GM21381 (cell line): ENCODE results near the gene ZNF709.
"Not testable (repeated sequence)": the region's sequence is repeated elsewhere in the genome, so short reads cannot be mapped to it uniquely, and the experiment has no call there.

Experiments
- ATAC-seq: cut with Tn5 transposase; IDR thresholded peaks from one replicate; pipeline ENCODE4 v1.9.1; 2021; ENCODE audit warnings: mild to moderate bottlenecking, moderate library complexity; ENCODE audit not compliant: unreplicated experiment

ZNF709 gene

DNA sequence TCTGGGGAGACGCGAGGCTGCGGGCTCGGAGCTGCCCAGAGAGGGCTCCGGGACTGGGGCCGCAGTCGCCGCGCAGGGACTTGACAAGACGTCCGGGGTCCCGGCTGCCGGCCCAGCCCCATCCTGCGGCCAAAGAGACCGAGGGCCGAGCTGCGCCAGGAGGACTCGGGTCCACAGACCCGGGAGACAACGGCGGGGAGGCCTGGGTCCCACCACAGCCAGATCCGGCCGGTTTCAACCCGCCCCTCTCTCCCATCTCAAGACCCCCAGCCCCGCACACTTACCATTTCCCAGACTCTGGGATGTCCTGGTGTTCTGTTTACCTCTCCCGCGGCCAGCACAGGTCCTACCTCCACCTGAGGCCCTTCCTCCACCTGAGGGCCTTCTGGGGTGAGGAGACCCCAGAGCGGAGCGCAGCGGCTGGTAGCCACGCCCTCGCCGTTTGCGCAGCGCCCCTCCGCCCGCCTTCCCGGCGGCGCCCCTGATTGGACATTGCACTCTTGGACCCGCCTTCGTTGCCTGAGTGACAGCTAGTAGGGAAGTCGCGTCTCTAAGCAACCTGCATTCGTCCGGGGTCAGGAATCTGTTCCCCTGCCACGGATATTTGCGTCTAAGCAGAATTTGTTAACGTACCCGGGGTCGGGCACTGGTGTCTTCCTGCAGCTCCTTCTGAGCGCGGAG lies at the start of gene ZNF709:
ZNF709 (minus strand) TSS at position 446 of the 681 bp plus-strand sequence; CDS start at position 287, 159 bp downstream.
- ATAC-seq, result peak; percentile 93

DNA sequence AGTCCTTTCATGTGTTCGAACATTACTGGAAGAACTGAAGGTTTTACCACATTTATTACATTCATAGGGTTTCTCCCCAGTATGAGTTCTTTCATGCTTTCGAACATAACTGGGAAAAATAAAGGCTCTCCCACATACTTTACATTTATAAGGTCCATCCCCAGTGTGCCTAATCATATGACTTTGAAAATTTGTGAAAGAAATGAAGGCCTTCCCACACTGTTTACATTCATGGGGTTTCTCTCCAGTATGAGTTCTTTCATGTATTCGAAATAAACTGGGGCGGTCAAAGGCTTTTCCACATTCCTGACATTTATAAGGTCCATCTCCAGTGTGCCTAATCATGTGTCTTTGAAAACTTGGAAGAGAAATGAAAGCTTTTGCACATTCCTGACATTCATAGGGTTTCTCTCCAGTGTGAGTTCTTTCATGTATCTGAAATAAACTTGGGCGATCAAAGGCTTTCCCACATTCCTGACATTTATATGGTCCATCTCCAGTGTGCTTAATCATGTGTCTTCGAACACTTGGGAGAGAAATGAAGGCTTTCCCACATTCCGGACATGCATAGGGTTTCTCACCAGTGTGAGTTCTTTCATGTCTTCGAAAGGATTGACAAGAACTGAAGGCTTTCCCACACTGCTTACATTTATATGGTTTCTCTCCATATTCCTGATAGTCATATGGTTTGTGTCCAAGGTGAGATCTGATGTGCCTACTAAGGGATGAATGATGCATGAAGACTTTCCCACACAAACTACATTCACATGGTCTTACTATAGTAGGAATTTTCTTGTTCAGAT lies 42.6 kb upstream of the ZNF709 start:
- no peak for ATAC-seq

DNA sequence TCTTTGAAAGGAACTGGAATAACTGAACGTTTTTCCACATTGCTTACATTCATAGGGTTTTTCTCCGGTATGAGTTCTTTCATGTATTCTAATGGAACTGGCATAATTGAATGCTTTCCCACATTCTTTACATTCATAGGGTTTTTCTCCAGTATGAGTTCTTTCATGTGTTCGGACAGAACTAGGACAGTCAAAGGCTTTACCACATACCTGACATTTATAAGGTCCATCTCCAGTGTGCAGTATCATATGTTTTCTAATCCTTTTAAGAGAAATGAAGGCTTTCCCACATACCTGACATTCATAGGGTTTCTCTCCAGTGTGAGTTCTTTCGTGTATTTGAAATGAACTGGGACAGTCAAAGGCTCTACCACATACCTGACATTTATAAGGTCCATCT lies 41.9 kb upstream of the ZNF709 start:
- ATAC-seq, result no peak

DNA sequence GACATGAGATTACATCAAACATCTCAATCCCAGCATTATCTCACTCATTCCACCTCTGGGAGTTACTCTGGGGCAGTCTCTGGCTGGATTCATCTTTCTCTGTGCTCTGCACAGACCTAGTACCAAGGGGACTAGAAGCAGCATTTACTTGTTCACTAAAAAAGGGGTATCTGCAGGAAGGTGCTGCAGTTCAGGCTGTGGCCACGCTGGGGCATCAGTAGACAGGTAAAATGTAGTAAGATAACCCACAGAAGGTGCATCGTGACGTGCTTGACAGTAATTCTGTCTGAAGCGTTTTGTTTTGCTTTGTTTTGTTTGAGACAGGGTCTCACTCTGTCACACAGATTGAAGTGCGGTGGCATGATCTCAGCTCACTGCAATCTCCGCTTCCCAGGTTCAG lies 37.4 kb upstream of the ZNF709 start:
- ATAC-seq, result no peak

- no peak for ATAC-seq
These were observed 29.0 kb upstream of the ZNF709 start for GRCh38 chr19:12513531-12514061.

DNA sequence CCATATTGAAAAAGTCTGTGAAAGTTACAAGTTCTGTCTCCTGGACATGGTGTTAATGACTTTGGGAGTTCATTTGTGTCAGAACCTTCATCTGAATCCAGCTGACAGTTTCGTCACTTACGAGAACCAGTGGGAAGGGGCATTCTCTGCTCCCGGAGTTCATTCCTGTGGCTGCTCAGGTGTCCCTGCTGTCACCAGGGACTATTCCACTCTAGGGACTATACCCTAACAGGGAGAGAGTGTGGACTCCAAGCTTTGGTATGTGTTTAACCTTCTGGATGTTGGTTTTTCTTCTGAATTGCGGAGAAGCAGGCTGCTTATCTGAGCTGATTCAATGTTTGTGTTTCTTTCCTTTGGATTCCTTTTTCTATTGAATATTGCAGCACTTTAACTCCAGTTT lies 12.4 kb upstream of the ZNF709 start:
- ATAC-seq, result no peak

- ATAC-seq, result no peak
These were observed 11.9 kb upstream of the ZNF709 start for GRCh38 chr19:12496480-12496879.

- ATAC-seq, result peak; percentile 77
These were observed 10.6 kb upstream of the ZNF709 start for GRCh38 chr19:12495002-12495802.

GRCh38 chr19:12494260-12494860 lies 9.7 kb upstream of the ZNF709 start:
- no peak for ATAC-seq

DNA sequence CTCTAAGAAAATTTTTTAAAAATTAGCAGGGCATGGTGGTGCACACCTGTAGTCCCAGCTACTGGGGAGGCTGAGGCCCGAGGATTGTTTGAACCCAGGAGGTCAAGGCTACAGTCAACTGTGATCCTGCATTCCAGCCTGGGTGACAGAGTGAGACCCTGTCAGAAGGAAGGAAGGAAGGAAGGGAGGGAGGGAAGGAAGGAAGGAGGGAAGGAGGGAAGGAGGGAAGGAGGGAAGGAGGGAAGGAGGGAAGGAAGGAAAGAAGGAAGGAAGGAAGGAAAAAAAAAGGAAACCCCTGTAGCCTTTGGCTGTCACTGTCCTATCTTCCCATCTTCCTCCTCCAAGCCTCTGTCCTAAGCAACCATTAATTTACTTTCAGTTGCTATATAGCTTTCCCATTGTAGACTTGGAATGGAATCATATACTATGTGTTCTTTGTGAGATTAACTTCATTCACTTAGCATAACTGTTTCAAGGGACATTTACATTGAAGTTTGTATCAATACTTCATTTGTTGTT lies 1.7 kb upstream of the ZNF709 start:
- ATAC-seq, result not testable (repeated sequence)

GRCh38 chr19:12485571-12485970 lies 955 bp upstream of the ZNF709 start:
- no peak for ATAC-seq

GRCh38 chr19:12485052-12485416 lies 418 bp upstream of the ZNF709 start:
- ATAC-seq, result peak; percentile 13

DNA sequence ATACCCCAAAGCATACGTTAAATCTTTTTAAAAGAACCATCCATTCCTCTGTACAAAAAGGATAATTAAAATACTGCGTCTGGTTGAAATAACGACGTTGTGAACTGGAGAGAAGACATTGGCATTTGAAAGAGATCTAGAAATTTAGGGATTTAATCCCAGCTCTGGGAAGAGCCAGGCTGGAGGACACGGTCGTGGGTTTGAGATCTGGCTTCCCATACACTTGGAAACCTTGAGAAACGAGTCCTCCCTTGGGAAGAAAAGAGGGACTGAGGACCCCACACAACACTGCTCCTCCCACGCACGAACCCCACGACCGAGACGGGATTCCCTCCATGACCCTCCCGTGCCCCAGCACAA lies 625 bp downstream of the ZNF709 start:
- ATAC-seq, result no peak

GRCh38 chr19:12482509-12482886 lies 2.1 kb downstream of the ZNF709 start:
- ATAC-seq, result no peak

- ATAC-seq, result no peak
These were observed 2.7 kb downstream of the ZNF709 start for GRCh38 chr19:12481781-12482508.

GRCh38 chr19:12478234-12478941 lies 6.2 kb downstream of the ZNF709 start:
- ATAC-seq, result no peak

- not testable (repeated sequence) for ATAC-seq
These were observed 17.0 kb downstream of the ZNF709 start for GRCh38 chr19:12467651-12468050.

GRCh38 chr19:12465211-12465610 lies 19.4 kb downstream of the ZNF709 start:
- no peak for ATAC-seq

DNA sequence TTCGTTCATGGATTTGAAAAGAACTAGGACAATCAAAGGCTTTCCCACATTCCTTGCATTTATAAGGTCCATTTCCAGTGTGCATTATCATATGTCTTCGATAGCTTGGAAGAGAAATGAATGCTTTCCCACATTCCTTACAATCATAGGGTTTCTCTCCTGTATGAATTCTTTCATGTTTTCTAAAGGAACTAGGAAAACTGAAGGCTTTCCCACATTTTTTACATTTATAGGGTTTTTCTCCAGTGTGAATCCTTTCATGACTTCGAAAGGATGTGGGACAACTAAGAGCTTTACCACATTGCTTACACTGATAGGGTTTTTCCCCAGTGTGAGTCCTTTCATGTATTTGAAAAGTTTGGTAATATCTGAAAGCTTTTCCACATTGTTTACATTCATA lies 19.8 kb downstream of the ZNF709 start:
- no peak for ATAC-seq
